ENCODE data around the gene TMEM63C.
A peak's percentile ranks its signal among the peaks of the same experiment; 100 is the strongest.

The TMEM63C gene

GRCh38 chr14:77181603-77182437, at the start of gene TMEM63C:
TMEM63C (plus strand) TSS chr14:77181798; CDS start chr14:77218814, 37,016 bp downstream.
- peak within 1 kb of the TSS; percentile 59 for H3K27ac ChIP-seq
- TF ChIP-seq ZFX (IDR thresholded peaks at IDR 0.05) (no peak), CTCF (conservative IDR thresholded peaks at IDR 0.05) (no peak)

GRCh38 chr14:77131871-77132486, 49.6 kb upstream of the TMEM63C start:
- TF ChIP-seq CTCF (conservative IDR thresholded peaks at IDR 0.05) (no peak), ZFX (IDR thresholded peaks at IDR 0.05) (no peak)
- H3K27ac ChIP-seq = no peak overlapping the region

GRCh38 chr14:77133720-77134338, 47.8 kb upstream of the TMEM63C start:
- no peak overlapping the region for H3K27ac ChIP-seq
- TF ChIP-seq ZFX (IDR thresholded peaks at IDR 0.05) (no peak), CTCF (conservative IDR thresholded peaks at IDR 0.05) (no peak)

GRCh38 chr14:77139022-77139421, 42.6 kb upstream of the TMEM63C start:
- no peak overlapping the region for H3K27ac ChIP-seq
- TF ChIP-seq CTCF (conservative IDR thresholded peaks at IDR 0.05) = no peak
- no peak for TF ChIP-seq ZFX (IDR thresholded peaks at IDR 0.05)

GRCh38 chr14:77139540-77140358, 41.8 kb upstream of the TMEM63C start:
- no peak overlapping the region for H3K27ac ChIP-seq
- TF ChIP-seq ZFX (IDR thresholded peaks at IDR 0.05) (no peak), CTCF (conservative IDR thresholded peaks at IDR 0.05) (peak; percentile 79)

GRCh38 chr14:77140359-77141213, 41.0 kb upstream of the TMEM63C start:
- no peak overlapping the region for H3K27ac ChIP-seq
- TF ChIP-seq CTCF (conservative IDR thresholded peaks at IDR 0.05) = no peak
- TF ChIP-seq ZFX (IDR thresholded peaks at IDR 0.05) = no peak
